Measurements from ENCODE around the gene CCNB2. TPM values are rescaled to one million over a fixed set of nuclear protein-coding genes. Genes with fewer than 3 reads are reported as not detected.

Gene CCNB2
- total RNA-seq, 5 donors from 2014 or later (not counting 1 experiment from before 2014, with no cell fraction given) = 0.46 to 1.5 (median 1.1) TPM

DNA sequence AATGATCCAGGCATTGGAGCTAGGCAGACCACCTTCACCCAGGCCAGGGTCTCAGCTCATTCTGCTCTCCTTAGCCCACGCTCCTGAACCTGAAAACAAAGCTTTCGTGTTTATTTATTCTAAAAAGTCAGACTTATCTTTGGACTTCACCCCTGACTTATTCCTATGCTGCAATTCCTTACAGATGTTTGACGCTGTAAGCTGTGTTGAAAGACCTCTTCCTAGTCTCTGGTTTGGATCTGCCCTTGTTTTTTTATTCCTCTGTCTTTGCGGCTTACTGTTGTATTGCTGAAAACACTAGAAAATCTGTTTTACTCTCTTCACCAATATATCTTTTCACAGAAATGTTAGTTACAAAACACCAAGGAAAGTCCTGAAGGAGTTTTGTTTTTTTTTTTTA is 61.2 kb downstream of the CCNB2 start:
- H3K27me3 Mint-ChIP-seq = no peaks in the 10 kb centered on the region
- H3K36me3 ChIP-seq (ENCODE audit: control insufficient read depth in 2 of 2, extremely low read depth in 1 of 2, insufficient read depth in 1 of 2, low read length in 1 of 2) = no peaks in the 10 kb centered on the region
- 100% methylated on average over 2 of the region's 4 CpGs for WGBS (ENCODE audit: insufficient coverage)
- no peak overlapping the region for H3K27ac ChIP-seq (ENCODE audit: low read length)
- ChIA-PET POLR2A (no interaction called here), CTCF (interaction anchor here (0.5 to 1.8 kb wide), 2 partner anchors 362 to 404 kb away, joined by 6 read pairs; no protein-coding TSS in a partner anchor)
- no peak for DNase-seq
- no peaks in the 10 kb centered on the region for H3K4me1 ChIP-seq (ENCODE audit: control insufficient read depth in 1 of 2, extremely low read depth in 1 of 2, insufficient read depth in 2 of 2, low read length in 2 of 2)
- ATAC-seq (replicated peaks in 1 of 4) = no peak
- peaks cover 0 to 2% of the 10 kb centered on the region in 2 experiments for H3K27me3 ChIP-seq (replicated peaks in 1 of 2; ENCODE audit: control insufficient read depth in 2 of 2, extremely low read depth in 1 of 2, insufficient read depth in 2 of 2, low read length in 1 of 2)
- H3K27ac Mint-ChIP-seq = no peak overlapping the region
- H3K4me3 ChIP-seq (ENCODE audit: control insufficient read depth in 1 of 2, extremely low read depth in 1 of 2, low read length in 1 of 2) = no peak overlapping the region
- no peaks in the 10 kb centered on the region for H3K9me3 Mint-ChIP-seq
- H3K4me3 Mint-ChIP-seq = no peak overlapping the region
- H3K4me1 Mint-ChIP-seq = no peaks in the 10 kb centered on the region
- H3K36me3 Mint-ChIP-seq = no peaks in the 10 kb centered on the region
- no peaks in the 10 kb centered on the region for H3K9me3 ChIP-seq

GRCh38 chr15:59166601-59167265 is 61.8 kb downstream of the CCNB2 start:
- no peaks in the 10 kb centered on the region for H3K36me3 ChIP-seq (ENCODE audit: control insufficient read depth in 2 of 2, extremely low read depth in 1 of 2, insufficient read depth in 1 of 2, low read length in 1 of 2)
- no peaks in the 10 kb centered on the region for H3K27me3 ChIP-seq (replicated peaks in 1 of 2; ENCODE audit: control insufficient read depth in 2 of 2, extremely low read depth in 1 of 2, insufficient read depth in 2 of 2, low read length in 1 of 2)
- no peaks in the 10 kb centered on the region for H3K27me3 Mint-ChIP-seq
- H3K27ac ChIP-seq (ENCODE audit: low read length) = no peak overlapping the region
- H3K4me3 Mint-ChIP-seq = no peak overlapping the region
- no peaks in the 10 kb centered on the region for H3K9me3 ChIP-seq
- no peak overlapping the region for H3K4me3 ChIP-seq (ENCODE audit: control insufficient read depth in 1 of 2, extremely low read depth in 1 of 2, low read length in 1 of 2)
- H3K4me1 Mint-ChIP-seq = no peaks in the 10 kb centered on the region
- no peaks in the 10 kb centered on the region for H3K4me1 ChIP-seq (ENCODE audit: control insufficient read depth in 1 of 2, extremely low read depth in 1 of 2, insufficient read depth in 2 of 2, low read length in 2 of 2)
- H3K9me3 Mint-ChIP-seq = no peaks in the 10 kb centered on the region
- no peak for DNase-seq
- ChIA-PET POLR2A (no interaction called here), CTCF (interaction anchor here (0.5 to 1.8 kb wide), 2 partner anchors 362 to 404 kb away, joined by 6 read pairs; no protein-coding TSS in a partner anchor)
- no peak for ATAC-seq (replicated peaks in 1 of 4)
- no peaks in the 10 kb centered on the region for H3K36me3 Mint-ChIP-seq
- 80% methylated on average over 6 of the region's 11 CpGs for WGBS (ENCODE audit: insufficient coverage)
- H3K27ac Mint-ChIP-seq = no peak overlapping the region

DNA sequence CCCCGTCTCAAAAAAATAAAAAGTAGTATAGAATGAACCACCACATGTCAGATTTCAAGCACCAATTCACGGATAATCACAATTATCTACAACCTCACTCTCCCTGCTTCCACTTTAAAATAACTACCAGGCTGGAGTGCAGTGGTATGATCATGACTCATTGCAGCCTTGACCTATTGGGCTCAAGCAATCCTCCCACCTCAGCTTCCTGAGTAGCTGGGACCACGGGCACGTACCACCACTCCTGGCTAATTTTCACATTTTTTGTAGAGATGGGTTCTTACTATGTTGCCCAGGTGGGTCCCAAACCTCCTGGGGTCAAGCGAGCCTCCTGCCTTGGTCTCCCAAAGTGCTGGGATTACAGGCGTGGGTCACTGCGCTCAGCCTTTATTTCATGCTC is 63.6 kb downstream of the CCNB2 start:
- no peaks in the 10 kb centered on the region for H3K4me1 Mint-ChIP-seq
- POLR2A ChIA-PET = no interaction called here
- Histone ChIP-seq H3K4me3 (ENCODE audit: control insufficient read depth in 1 of 2, extremely low read depth in 1 of 2, low read length in 1 of 2) (no peak overlapping the region), H3K36me3 (ENCODE audit: control insufficient read depth in 2 of 2, extremely low read depth in 1 of 2, insufficient read depth in 1 of 2, low read length in 1 of 2) (no peaks in the 10 kb centered on the region), H3K9me3 (no peaks in the 10 kb centered on the region), H3K27ac (ENCODE audit: low read length) (no peak overlapping the region), H3K4me1 (ENCODE audit: control insufficient read depth in 1 of 2, extremely low read depth in 1 of 2, insufficient read depth in 2 of 2, low read length in 2 of 2) (no peaks in the 10 kb centered on the region), H3K27me3 (replicated peaks in 1 of 2; ENCODE audit: control insufficient read depth in 2 of 2, extremely low read depth in 1 of 2, insufficient read depth in 2 of 2, low read length in 1 of 2) (no peaks in the 10 kb centered on the region)
- no peak overlapping the region for H3K4me3 Mint-ChIP-seq
- no peak for ATAC-seq (replicated peaks in 1 of 4)
- WGBS (ENCODE audit: insufficient coverage) = 100% methylated on average over 1 of the region's 7 CpGs
- H3K36me3 Mint-ChIP-seq = no peaks in the 10 kb centered on the region
- H3K27ac Mint-ChIP-seq = no peak overlapping the region
- DNase-seq = no peak
- CTCF ChIA-PET = no interaction called here
- no peaks in the 10 kb centered on the region for H3K9me3 Mint-ChIP-seq
- H3K27me3 Mint-ChIP-seq = peaks cover 0 to under 1% of the 10 kb centered on the region in 2 donors

- Histone ChIP-seq H3K4me3 (ENCODE audit: control insufficient read depth in 1 of 2, extremely low read depth in 1 of 2, low read length in 1 of 2) (no peak overlapping the region), H3K36me3 (ENCODE audit: control insufficient read depth in 2 of 2, extremely low read depth in 1 of 2, insufficient read depth in 1 of 2, low read length in 1 of 2) (no peaks in the 10 kb centered on the region), H3K9me3 (no peaks in the 10 kb centered on the region), H3K27me3 (replicated peaks in 1 of 2; ENCODE audit: control insufficient read depth in 2 of 2, extremely low read depth in 1 of 2, insufficient read depth in 2 of 2, low read length in 1 of 2) (no peaks in the 10 kb centered on the region), H3K4me1 (ENCODE audit: control insufficient read depth in 1 of 2, extremely low read depth in 1 of 2, insufficient read depth in 2 of 2, low read length in 2 of 2) (no peaks in the 10 kb centered on the region), H3K27ac (ENCODE audit: low read length) (no peak overlapping the region)
- H3K9me3 Mint-ChIP-seq = no peaks in the 10 kb centered on the region
- no peak overlapping the region for H3K4me3 Mint-ChIP-seq
- no peak for DNase-seq
- WGBS (ENCODE audit: insufficient coverage) = 100% methylated on average over 1 of the region's 3 CpGs
- H3K4me1 Mint-ChIP-seq = no peaks in the 10 kb centered on the region
- no peak overlapping the region for H3K27ac Mint-ChIP-seq
- no peaks in the 10 kb centered on the region for H3K36me3 Mint-ChIP-seq
- no peak for ATAC-seq (replicated peaks in 1 of 4)
- CTCF ChIA-PET = interaction anchor here in 1 of 2 donors (1.0 kb wide), 1 partner anchor 60 kb away, joined by 3 read pairs; no protein-coding TSS in a partner anchor
- peaks cover 0 to 4% of the 10 kb centered on the region in 2 donors for H3K27me3 Mint-ChIP-seq
- POLR2A ChIA-PET = no interaction called here
Observed at GRCh38 chr15:59169251-59169708, 64.3 kb downstream of the CCNB2 start.

GRCh38 chr15:59170295-59171066 is 65.5 kb downstream of the CCNB2 start:
- no peaks in the 10 kb centered on the region for H3K9me3 ChIP-seq
- H3K4me1 ChIP-seq (ENCODE audit: control insufficient read depth in 1 of 2, extremely low read depth in 1 of 2, insufficient read depth in 2 of 2, low read length in 2 of 2) = no peaks in the 10 kb centered on the region
- Mint-ChIP-seq H3K27me3 (peaks cover 0 to 8% of the 10 kb centered on the region in 2 donors), H3K27ac (no peak overlapping the region), H3K36me3 (no peaks in the 10 kb centered on the region), H3K4me1 (no peaks in the 10 kb centered on the region), H3K9me3 (no peaks in the 10 kb centered on the region), H3K4me3 (no peak overlapping the region)
- peaks cover 0 to 3% of the 10 kb centered on the region in 2 experiments for H3K27me3 ChIP-seq (replicated peaks in 1 of 2; ENCODE audit: control insufficient read depth in 2 of 2, extremely low read depth in 1 of 2, insufficient read depth in 2 of 2, low read length in 1 of 2)
- DNase-seq = no peak
- no peak for ATAC-seq (replicated peaks in 1 of 4)
- no peak overlapping the region for H3K4me3 ChIP-seq (ENCODE audit: control insufficient read depth in 1 of 2, extremely low read depth in 1 of 2, low read length in 1 of 2)
- H3K36me3 ChIP-seq (ENCODE audit: control insufficient read depth in 2 of 2, extremely low read depth in 1 of 2, insufficient read depth in 1 of 2, low read length in 1 of 2) = no peaks in the 10 kb centered on the region
- 67% methylated on average over 9 of the region's 12 CpGs for whole genome bisulfite sequencing (ENCODE audit: insufficient coverage)
- ChIA-PET CTCF (interaction anchor here (0.6 to 1.0 kb wide), 2 partner anchors 59 to 190 kb away, joined by 3 to 5 read pairs; no protein-coding TSS in a partner anchor), POLR2A (interaction anchor here in 1 of 2 donors (0.6 kb wide), 1 partner anchor 17 kb away, joined by 4 read pairs; no protein-coding TSS in a partner anchor)
- no peak overlapping the region for H3K27ac ChIP-seq (ENCODE audit: low read length)

DNA sequence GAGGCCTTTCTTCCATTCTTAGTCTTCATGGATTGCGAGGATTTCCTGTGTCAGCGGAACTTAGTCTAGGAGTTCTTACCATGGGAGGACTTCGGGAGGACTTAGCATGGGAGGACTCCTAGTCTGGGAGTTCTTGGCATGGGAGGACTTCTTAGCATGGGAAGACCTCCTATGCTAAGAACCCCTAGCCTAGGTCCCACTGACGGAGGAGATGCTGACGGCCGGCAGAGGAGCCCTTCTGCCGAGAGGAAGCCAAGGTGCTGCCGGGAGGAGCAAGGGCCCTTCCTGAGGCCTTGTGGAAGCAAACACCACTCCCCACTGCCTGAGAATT is 66.1 kb downstream of the CCNB2 start:
- Histone ChIP-seq H3K27me3 (replicated peaks in 1 of 2; ENCODE audit: control insufficient read depth in 2 of 2, extremely low read depth in 1 of 2, insufficient read depth in 2 of 2, low read length in 1 of 2) (peaks cover 0 to 3% of the 10 kb centered on the region in 2 experiments), H3K36me3 (ENCODE audit: control insufficient read depth in 2 of 2, extremely low read depth in 1 of 2, insufficient read depth in 1 of 2, low read length in 1 of 2) (no peaks in the 10 kb centered on the region), H3K4me3 (ENCODE audit: control insufficient read depth in 1 of 2, extremely low read depth in 1 of 2, low read length in 1 of 2) (no peak overlapping the region), H3K4me1 (ENCODE audit: control insufficient read depth in 1 of 2, extremely low read depth in 1 of 2, insufficient read depth in 2 of 2, low read length in 2 of 2) (no peaks in the 10 kb centered on the region), H3K9me3 (no peaks in the 10 kb centered on the region), H3K27ac (ENCODE audit: low read length) (no peak overlapping the region)
- WGBS (ENCODE audit: insufficient coverage) = 91% methylated on average over 6 of the region's 8 CpGs
- ChIA-PET CTCF (no interaction called here), POLR2A (no interaction called here)
- Mint-ChIP-seq H3K27me3 (peaks cover 3 to 11% of the 10 kb centered on the region in 2 donors), H3K9me3 (no peaks in the 10 kb centered on the region), H3K36me3 (no peaks in the 10 kb centered on the region), H3K4me3 (no peak overlapping the region), H3K4me1 (no peaks in the 10 kb centered on the region), H3K27ac (no peak overlapping the region)
- ATAC-seq (replicated peaks in 1 of 4) (no peak), DNase-seq (no peak)

All from T-cell (primary cell).